ENCODE measurements around the gene MMS22L.

Gene MMS22L

GRCh38 chr6:97092673-97093305 lies 190.2 kb downstream of the MMS22L start:
- no peaks in the 10 kb centered on the region for H3K27me3 ChIP-seq
- H3K9me3 ChIP-seq: no peaks in the 10 kb centered on the region
- intact Hi-C loops (cut with DNase I; ENCODE audit: low total_unique reads): no loop called here
- DNase-seq: no peak
- H3K36me3 ChIP-seq: no peaks in the 10 kb centered on the region
- TF ChIP-seq, protein P1, sequence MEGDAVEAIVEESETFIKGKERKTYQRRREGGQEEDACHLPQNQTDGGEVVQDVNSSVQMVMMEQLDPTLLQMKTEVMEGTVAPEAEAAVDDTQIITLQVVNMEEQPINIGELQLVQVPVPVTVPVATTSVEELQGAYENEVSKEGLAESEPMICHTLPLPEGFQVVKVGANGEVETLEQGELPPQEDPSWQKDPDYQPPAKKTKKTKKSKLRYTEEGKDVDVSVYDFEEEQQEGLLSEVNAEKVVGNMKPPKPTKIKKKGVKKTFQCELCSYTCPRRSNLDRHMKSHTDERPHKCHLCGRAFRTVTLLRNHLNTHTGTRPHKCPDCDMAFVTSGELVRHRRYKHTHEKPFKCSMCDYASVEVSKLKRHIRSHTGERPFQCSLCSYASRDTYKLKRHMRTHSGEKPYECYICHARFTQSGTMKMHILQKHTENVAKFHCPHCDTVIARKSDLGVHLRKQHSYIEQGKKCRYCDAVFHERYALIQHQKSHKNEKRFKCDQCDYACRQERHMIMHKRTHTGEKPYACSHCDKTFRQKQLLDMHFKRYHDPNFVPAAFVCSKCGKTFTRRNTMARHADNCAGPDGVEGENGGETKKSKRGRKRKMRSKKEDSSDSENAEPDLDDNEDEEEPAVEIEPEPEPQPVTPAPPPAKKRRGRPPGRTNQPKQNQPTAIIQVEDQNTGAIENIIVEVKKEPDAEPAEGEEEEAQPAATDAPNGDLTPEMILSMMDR (IDR thresholded peaks at IDR 0.05): no peak
- H3K4me1 ChIP-seq: no peaks in the 10 kb centered on the region
- H3K4me3 ChIP-seq: no peak overlapping the region
- no peak overlapping the region for H3K27ac ChIP-seq
